SK-N-SH treated with all-trans-retinoic acid at 6 μM for 48 hours (cell line): ENCODE measurements around the gene PCNT.

Experiments
- ZFP30 ChIP-seq: fragments of 450-650 bp; formaldehyde crosslinking; IDR thresholded peaks from 2 replicates; pipeline ENCODE4 v1.5.0; 2022; ENCODE audit warnings: mild to moderate bottlenecking, moderate library complexity
- ZNF70 ChIP-seq: fragments of 450-650 bp; formaldehyde crosslinking; IDR thresholded peaks from 2 replicates; pipeline ENCODE4 v1.5.0; 2020; ENCODE audit warnings: mild to moderate bottlenecking, moderate library complexity

GRCh38 chr21:46307625-46308024, 16.3 kb upstream of the PCNT start:
- TF ChIP-seq ZFP30 (no peak), ZNF70 (CRISPR knock-in tag) (no peak)
